SKM-1 (cell line): Measurements from ENCODE around the gene LHFPL5.

ENCODE experiments used
- DNase-seq: peaks from one replicate; lab custom pipeline; 2025; ENCODE audit not compliant: unreplicated experiment; lab: John Stamatoyannopoulos, UW

LHFPL5 gene

DNA sequence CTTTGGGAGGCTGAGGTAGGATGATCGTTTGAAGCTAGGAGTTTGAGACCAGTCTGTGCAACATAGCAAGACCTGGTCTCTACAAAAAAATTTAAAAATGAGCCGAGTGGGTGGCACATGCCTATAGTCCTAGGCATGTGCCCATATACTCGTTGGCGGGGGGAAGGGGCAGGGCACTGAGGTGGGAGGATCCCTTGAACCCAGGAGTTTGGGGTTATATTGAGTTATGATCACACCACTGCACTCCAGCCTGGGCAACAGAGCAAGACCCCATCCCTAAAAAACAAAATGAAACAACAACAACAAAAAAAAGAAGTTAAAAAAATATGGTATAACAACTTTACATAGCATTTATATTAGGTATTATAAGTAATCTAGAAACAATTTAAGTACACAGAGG is 47.8 kb downstream of the LHFPL5 start:
- DNase-seq, result no peak

DNA sequence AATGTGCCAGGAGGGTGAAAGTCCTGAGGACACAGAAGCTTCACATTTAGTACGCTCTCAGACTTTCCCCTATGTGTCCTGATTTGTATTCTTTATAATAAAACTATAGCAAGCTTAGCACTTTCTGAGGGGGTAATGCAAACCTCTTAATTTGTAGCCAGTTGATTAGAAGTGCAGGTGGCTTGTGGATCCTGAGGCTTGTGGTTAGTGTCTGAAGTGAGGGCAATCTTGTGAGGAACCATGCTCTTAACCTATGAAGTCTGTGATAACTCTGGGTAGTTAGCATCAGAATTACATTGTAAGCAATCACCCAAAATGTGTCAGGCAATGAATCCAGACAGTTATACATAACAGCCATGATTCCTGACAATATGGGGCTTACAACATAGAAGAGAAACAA is 51.1 kb downstream of the LHFPL5 start:
- DNase-seq, result no peak

DNA sequence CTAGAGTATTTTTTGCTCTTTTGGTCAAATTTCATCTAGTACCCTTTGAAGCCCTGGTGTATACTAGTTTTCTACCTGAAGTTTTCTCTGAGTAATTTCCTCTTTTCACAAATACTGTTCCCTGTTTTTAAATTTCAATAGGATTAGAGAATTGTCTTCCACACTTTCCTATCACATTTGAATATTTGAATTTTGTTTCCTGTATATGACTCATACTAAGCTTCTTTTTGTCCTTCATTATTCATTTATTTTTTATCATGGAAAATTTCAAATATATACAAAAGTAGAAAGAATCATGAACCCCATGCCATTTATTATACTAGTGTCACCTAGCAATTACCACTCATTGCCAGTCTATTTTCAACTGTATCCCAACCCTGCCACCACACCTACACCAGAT is 52.7 kb downstream of the LHFPL5 start:
- no peak for DNase-seq

DNA sequence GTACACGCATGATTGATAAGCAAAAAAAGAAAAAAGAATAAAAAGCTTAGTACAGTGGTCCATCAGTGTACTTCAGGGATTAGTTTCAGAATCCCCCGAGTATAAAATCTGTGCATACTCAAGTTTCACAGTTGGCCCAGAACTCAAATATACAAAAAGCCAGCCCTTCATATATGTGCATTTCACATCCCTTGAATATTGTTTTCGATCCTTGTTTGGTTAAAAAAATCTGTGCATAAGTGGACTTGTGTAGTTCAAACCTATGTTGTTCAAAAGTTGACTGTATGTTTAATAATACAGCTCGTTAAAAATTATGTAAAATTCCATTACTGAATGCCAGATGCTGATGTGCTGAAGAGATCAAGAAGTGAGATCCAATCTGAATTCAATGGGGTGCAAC is 54.2 kb downstream of the LHFPL5 start:
- no peak for DNase-seq
